Measurements from ENCODE around the gene ARHGEF4. TPM values are rescaled to one million over a fixed set of nuclear protein-coding genes. Genes with fewer than 3 reads are reported as not detected.
A peak's percentile ranks its signal among the peaks of the same experiment; 100 is the strongest.

The ARHGEF4 gene
- total RNA-seq, 4 donors from 2014 or later = 52.8 to 82.4 (median 73.3) TPM

- DNase-seq = no peak
- no peak for TF ChIP-seq POLR2A (IDR thresholded peaks at IDR 0.05)
- TF ChIP-seq, protein P1, sequence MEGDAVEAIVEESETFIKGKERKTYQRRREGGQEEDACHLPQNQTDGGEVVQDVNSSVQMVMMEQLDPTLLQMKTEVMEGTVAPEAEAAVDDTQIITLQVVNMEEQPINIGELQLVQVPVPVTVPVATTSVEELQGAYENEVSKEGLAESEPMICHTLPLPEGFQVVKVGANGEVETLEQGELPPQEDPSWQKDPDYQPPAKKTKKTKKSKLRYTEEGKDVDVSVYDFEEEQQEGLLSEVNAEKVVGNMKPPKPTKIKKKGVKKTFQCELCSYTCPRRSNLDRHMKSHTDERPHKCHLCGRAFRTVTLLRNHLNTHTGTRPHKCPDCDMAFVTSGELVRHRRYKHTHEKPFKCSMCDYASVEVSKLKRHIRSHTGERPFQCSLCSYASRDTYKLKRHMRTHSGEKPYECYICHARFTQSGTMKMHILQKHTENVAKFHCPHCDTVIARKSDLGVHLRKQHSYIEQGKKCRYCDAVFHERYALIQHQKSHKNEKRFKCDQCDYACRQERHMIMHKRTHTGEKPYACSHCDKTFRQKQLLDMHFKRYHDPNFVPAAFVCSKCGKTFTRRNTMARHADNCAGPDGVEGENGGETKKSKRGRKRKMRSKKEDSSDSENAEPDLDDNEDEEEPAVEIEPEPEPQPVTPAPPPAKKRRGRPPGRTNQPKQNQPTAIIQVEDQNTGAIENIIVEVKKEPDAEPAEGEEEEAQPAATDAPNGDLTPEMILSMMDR (IDR thresholded peaks at IDR 0.05) = no peak
- Histone ChIP-seq H3K4me1 (peaks cover 7 to 51% (median 12%) of the 10 kb centered on the region in 3 donors), H3K4me3 (no peak overlapping the region), H3K9me3 (no peaks in the 10 kb centered on the region), H3K27ac (peak overlapping the region in 1 of 4 donors; percentile 27), H3K36me3 (peaks cover 24 to 90% (median 40%) of the 10 kb centered on the region in 3 donors), H3K27me3 (no peaks in the 10 kb centered on the region)
- 45 to 56% methylated on average over 5 of the region's 5 CpGs for WGBS, 2 donors
- intact Hi-C loops (cut with DNase I) = no loop called here
Observed at GRCh38 chr2:131056204-131056931, 219.7 kb downstream of the ARHGEF4 start.

- H3K27me3 ChIP-seq = no peaks in the 10 kb centered on the region
- H3K36me3 ChIP-seq = peaks cover 24 to 89% (median 35%) of the 10 kb centered on the region in 3 donors
- no peak overlapping the region for H3K27ac ChIP-seq
- intact Hi-C loops (cut with DNase I) = no loop called here
- TF ChIP-seq POLR2A (IDR thresholded peaks at IDR 0.05) = no peak
- TF ChIP-seq, protein P1 (IDR thresholded peaks at IDR 0.05) = no peak
- no peaks in the 10 kb centered on the region for H3K9me3 ChIP-seq
- 59 to 67% methylated on average over 3 to 4 of the region's 4 CpGs for WGBS, 2 donors
- DNase-seq = no peak
- H3K4me1 ChIP-seq = peaks cover 9 to 56% (median 17%) of the 10 kb centered on the region in 3 donors
- H3K4me3 ChIP-seq = no peak overlapping the region
Observed at GRCh38 chr2:131056932-131057287, 220.2 kb downstream of the ARHGEF4 start.

GRCh38 chr2:131058214-131058843, 221.6 kb downstream of the ARHGEF4 start:
- no peak for DNase-seq
- Histone ChIP-seq H3K27ac (no peak overlapping the region), H3K4me1 (peaks cover 9 to 64% (median 17%) of the 10 kb centered on the region in 3 donors), H3K9me3 (no peaks in the 10 kb centered on the region), H3K27me3 (no peaks in the 10 kb centered on the region), H3K36me3 (peaks cover 16 to 89% (median 22%) of the 10 kb centered on the region in 3 donors), H3K4me3 (no peak overlapping the region)
- intact Hi-C loops (cut with DNase I) = no loop called here
- TF ChIP-seq POLR2A (IDR thresholded peaks at IDR 0.05) = no peak
- TF ChIP-seq, protein P1 (IDR thresholded peaks at IDR 0.05) = no peak
- WGBS, 2 donors = 78 to 87% methylated on average over 7 to 8 of the region's 8 CpGs

DNA sequence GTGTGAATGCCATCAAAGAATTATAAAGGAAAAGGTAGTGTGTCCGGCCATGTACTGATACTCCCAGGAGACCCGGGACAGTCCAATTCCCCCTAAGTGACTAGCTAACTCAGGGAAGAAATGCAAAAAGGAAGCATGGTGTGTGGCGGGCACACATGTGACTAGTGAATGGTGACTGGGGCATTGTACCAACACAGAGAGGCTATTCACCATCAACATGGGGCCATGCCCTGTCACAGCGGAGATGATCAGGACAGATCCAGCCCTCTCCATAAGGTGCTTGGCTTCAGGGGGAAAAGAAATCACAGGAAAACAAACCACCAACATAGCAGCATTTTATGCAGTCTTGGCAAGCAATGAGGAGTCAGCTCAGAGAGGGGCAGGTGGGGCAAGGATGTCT, 222.2 kb downstream of the ARHGEF4 start:
- WGBS, 2 donors = 89 to 92% methylated on average over 4 of the region's 4 CpGs
- H3K4me1 ChIP-seq = peaks cover 9 to 64% (median 17%) of the 10 kb centered on the region in 3 donors
- H3K9me3 ChIP-seq = no peaks in the 10 kb centered on the region
- intact Hi-C loops (cut with DNase I) = no loop called here
- H3K4me3 ChIP-seq = no peak overlapping the region
- peaks cover 16 to 89% (median 18%) of the 10 kb centered on the region in 3 donors for H3K36me3 ChIP-seq
- H3K27ac ChIP-seq = no peak overlapping the region
- no peak for TF ChIP-seq POLR2A (IDR thresholded peaks at IDR 0.05)
- TF ChIP-seq, protein P1 (IDR thresholded peaks at IDR 0.05) = no peak
- H3K27me3 ChIP-seq = no peaks in the 10 kb centered on the region
- DNase-seq = no peak

Measured in esophagus squamous epithelium (tissue), 5 donors.